Stimulated activated CD8-positive, alpha-beta memory T cell treated with anti-CD3 and anti-CD28 coated beads, Interleukin-4, amount 100 ng/mL, for 48 hours (primary cell): ENCODE results near the gene SASH3.
A peak's percentile ranks its signal among the peaks of the same experiment; 100 is the strongest.
"Not testable (repeated sequence)": the region's sequence is repeated elsewhere in the genome, so short reads cannot be mapped to it uniquely, and the experiment has no call there.

Source experiments
- DNase-seq: peaks from one replicate; pipeline ENCODE4 v3.0.0-alpha.2; 2020

The SASH3 gene

GRCh38 chrX:129779747-129780146, at the start of gene SASH3:
Gene SASH3, plus strand, starts transcription at chrX:129779949. Its CDS starts 149 bp downstream, at chrX:129780098.
- peak; percentile 71 for DNase-seq

DNA sequence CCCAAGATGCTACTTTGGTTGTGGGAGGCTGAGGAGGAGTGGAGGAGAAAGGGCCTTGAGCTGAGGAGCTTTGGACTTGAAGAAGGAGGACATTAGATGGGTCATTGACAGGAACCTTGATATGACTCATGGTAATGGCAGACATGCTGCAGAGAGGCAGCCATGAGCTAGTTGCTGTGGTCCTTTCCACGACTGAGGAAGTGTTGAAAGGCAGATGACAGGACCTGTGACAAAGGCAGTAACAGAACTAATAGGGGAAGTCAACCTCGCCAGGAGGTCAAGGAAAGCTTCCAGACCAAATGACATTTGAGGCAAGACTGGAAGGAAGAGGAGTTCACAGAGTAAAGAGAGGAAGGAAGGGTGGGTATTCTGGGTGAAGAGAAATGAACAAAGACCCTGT, 48.5 kb upstream of the SASH3 start:
- no peak for DNase-seq

DNA sequence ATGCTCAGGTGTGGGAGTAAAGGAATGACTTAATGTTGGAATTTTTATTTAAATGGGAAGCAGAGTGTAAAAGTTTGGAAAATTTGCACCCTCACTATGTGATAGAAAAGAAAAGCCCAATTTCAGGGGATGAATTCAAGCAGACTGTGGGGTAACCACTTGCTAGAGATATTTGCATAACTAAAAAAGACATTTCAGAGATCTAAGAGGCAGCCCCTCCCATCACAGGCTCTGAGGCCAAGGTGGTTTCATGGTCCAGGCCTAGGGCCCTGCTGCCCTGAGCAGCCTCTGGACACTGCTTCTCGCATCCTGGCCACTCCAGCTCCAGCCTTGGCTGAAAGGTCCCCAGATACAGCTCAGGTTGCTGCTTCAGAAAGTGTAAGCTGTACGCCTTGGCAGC, 46.9 kb upstream of the SASH3 start:
- DNase-seq = no peak

DNA sequence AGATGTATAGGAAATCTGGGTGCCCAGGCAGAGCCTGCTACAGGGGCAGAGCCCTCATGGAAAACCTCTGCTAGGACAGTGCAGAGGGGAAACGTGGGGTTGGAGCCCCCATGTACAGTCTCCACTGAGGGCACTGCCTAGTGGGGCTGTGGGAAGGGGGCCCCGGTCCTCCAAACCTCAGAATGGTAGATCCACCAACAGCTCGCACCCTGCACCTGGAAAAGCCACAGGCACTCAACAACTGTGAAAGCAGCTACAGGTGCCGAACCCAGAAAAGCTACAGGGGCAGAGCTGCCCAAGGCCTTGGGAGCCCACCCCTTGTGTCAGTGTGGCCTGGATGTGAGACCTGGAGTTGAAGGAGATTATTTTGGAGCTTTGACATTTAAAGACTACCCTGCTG, 46.4 kb upstream of the SASH3 start:
- DNase-seq = no peak

DNA sequence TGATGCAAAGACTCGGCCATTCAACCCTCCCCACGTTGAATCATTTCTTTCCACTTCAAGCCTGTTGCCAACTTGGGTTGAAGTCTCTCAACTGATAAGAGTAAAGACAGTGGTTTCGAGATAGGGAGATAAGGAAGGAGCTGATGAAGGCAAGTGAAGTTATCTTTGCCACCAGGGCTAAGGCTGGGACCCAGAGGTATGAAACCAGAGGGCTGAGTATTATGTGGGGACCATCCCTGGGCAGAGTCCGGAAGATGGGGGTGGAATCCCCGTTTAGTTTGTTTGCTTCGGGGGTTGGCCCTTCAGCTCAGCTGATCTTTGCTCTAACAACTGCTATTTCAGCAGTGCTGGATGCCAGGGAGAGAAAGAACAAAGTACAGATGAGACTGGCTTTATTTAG, 43.3 kb upstream of the SASH3 start:
- no peak for DNase-seq

- no peak for DNase-seq
Measured at GRCh38 chrX:129737916-129738315, 41.8 kb upstream of the SASH3 start.

- no peak for DNase-seq
Measured at GRCh38 chrX:129738466-129739308, 41.1 kb upstream of the SASH3 start, which contains the start of gene XPNPEP2. Gene XPNPEP2, plus strand, starts transcription at chrX:129738979. Its CDS starts 235 bp downstream, at chrX:129739214.

- no peak for DNase-seq
Measured at GRCh38 chrX:129739578-129739977, 40.2 kb upstream of the SASH3 start.

DNA sequence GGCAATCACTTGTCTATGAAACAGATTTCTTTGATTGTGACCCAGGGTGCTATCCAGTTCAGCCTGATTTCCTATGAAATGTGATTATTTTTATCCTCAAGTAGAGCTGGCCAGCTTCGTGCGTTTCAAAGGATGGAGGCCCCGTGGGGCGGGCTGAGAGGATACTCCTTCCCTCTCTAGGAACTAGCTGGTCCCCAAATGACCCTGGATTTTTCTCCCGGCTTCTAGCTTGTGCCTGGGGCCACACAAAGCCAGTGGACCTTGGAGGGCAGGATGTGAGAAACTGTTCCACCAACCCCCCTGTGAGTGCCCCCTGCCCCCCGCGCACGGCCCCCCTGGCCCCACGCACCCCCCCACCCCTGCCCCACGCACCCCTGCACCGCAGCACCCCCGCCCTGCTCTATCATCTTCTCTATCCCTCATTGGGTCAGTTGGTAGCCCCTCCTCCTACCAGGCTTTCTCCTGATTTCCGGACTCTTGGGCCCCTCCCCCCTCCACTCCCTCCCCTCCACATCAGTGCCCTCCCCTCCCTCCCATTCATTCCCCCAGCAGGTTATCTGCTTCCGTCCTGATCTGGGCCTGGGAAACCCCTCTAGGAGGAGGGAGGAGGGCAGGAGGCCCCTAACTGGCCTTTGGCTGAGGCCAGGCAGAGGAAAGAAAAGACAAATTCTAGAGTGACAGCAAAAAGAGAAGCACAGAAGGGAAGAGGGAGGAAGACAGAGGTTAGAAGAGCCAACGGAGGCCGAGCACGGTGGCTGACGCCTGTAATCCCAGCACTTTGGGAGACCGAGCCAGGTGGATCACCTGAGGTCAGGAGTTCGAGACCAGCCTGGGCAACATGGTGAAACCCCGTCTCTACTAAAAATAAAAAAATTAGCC, 37.6 kb upstream of the SASH3 start:
- no peak for DNase-seq

DNA sequence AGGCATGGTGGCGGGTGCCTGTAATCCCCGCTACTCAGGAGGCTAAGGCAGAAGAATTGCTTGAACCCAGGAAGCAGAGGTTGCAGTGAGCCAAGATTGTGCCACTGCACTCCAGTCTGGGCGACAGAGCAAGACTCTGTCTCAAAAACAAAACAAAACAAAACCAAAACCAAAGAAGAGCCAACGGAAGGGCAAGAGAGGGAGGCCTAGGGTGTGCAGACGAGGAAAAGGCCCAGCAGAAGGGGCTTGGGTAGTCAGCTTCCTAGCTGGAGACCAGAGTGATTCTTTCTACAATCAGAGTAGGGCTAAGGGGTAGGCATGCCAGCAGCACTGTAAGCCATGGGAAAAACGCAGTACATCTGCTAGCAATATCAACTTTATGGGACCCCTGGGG, 37.0 kb upstream of the SASH3 start:
- DNase-seq = not testable (repeated sequence)

DNA sequence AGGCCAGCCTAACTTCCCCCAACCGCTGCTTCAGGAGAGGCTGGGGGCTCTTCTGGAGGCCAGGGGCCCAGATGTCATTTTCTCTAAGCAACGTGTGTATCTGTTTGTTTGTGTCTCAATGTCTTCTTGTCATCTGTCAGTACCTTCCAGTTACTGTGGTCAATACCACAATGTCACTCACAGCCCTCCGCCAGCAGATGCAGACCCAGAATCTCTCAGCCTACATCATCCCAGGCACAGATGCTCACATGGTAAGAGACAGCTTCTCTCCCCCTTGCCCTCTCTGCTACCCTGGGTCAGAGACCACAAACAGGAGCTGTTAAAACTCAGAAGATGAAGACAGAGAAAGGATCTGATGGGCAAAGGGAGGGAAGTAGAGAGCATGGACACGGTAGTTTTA, 35.9 kb upstream of the SASH3 start:
- DNase-seq = no peak

GRCh38 chrX:129744861-129745321, 34.9 kb upstream of the SASH3 start:
- peak; percentile 41 for DNase-seq

GRCh38 chrX:129746557-129747470, 32.9 kb upstream of the SASH3 start:
- DNase-seq = no peak

DNA sequence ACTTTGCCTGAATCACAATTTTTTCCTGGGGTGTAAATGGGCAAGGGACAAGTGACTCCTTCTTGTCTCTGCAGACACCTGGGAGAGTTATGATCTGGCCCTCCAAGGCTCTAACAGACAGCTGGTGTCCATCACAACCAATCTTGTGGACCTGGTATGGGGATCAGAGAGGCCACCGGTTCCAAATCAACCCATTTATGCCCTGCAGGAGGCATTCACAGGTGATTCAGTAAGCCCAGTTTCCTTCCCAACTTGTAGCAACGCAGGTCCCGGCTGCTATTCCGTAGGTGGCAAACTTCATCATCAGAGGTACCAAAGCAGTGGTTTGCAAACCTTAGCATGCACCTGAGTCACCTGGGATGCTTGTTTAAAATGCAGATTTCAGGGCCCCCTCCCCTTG, 32.2 kb upstream of the SASH3 start:
- no peak for DNase-seq

DNA sequence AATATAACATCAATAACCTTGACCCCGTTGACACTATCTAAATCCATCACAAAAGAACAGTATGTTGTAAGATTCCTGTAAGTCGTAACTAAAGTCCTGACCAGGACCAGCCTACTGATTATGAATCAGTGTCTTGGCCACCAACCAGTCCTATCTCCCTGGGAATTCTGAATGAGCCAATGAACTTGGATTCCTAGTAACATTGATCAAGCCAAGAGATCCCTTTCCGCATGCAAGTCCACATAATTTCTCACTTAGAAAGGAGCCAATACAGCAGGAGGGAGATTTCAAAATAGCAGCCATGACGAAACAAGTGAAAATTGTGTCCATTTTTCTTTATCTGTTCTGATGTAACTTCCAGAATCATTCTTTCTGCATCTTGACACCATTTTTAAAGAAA, 31.4 kb upstream of the SASH3 start:
- DNase-seq = no peak

GRCh38 chrX:129749069-129749468, 30.7 kb upstream of the SASH3 start:
- DNase-seq = no peak

GRCh38 chrX:129750971-129751370, 28.8 kb upstream of the SASH3 start:
- no peak for DNase-seq

GRCh38 chrX:129754056-129755024, 25.4 kb upstream of the SASH3 start:
- no peak for DNase-seq

- DNase-seq = no peak
Measured at GRCh38 chrX:129755779-129756650, 23.7 kb upstream of the SASH3 start.

DNA sequence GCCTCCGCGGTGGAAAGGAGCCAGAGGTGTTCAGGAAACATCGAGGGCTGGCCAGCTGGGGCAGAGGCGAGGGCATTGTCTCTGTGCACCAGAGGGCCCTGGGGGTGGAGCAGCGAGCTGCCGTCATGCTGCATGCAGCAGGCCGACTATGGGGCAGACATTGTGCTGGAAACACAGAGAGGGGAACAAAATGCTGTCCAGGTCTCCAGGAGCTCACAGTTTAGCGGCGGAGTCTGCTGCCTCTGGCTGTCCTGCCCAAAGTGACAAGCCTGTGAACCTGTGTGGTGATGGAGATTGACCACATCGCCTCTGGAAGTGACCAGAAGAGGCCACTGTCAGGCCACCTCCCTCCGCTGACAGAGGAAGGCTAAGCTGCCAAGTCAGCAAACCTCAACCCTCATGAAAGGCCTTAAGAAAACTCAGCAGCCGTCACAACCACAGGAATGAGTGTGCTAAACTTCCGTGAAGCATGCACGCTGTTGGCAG, 20.1 kb upstream of the SASH3 start:
- DNase-seq = peak; percentile 70
